ENCODE measurements around the gene ZNF282. TPM values are rescaled to one million over a fixed set of nuclear protein-coding genes. Genes with fewer than 3 reads are reported as not detected.
"Not testable (repeated sequence)": the region's sequence is repeated elsewhere in the genome, so short reads cannot be mapped to it uniquely, and the experiment has no call there.

The ZNF282 gene
- total RNA-seq, 2 experiments from 2014 or later = 21.6 to 22.0 TPM

GRCh38 chr7:149274424-149274823, 79.1 kb downstream of the ZNF282 start:
- DNase-seq; H3K27ac Mint-ChIP-seq; H3K27me3 Mint-ChIP-seq (ENCODE audit: low read depth); intact Hi-C loops (cut with micrococcal nuclease); H3K9me3 Mint-ChIP-seq; H3K4me3 Mint-ChIP-seq: not testable (repeated sequence)
- CTCF ChIA-PET = interaction anchor here (0.6 kb wide), 1 partner anchor 276 kb away, joined by 3 read pairs; no protein-coding TSS in a partner anchor
- Mint-ChIP-seq H3K4me1 (ENCODE audit: low read depth) (peaks cover 12% of the 10 kb centered on the region), H3K36me3 (ENCODE audit: low read depth) (peaks cover 37% of the 10 kb centered on the region)

Other genes starting within 250 kb of the ZNF282 start
- 10 to 100 TPM; 80.2 to 82.8 TPM for gene PDIA4, start 167.0 kb upstream of the ZNF282 start, total RNA-seq
- 1 to 10 TPM; 2.1 to 2.2 TPM for gene ZNF786, start 104.8 kb upstream of the ZNF282 start, total RNA-seq
- gene ZNF425, start 69.2 kb upstream of the ZNF282 start, total RNA-seq = under 1 TPM; 0.57 TPM
- 1 to 10 TPM; 4.3 to 5.0 TPM for gene ZNF398, start 48.1 kb upstream of the ZNF282 start, total RNA-seq
- 10 to 100 TPM in 1 of 2 experiments, 1 to 10 TPM in 1; 9.0 to 10.4 TPM for gene ZNF212, start 44.1 kb downstream of the ZNF282 start, total RNA-seq
- 1 to 10 TPM; 6.8 to 7.1 TPM for gene ZNF783, start 66.7 kb downstream of the ZNF282 start, total RNA-seq